NCI-H187 treated with DMSO at 0.1 percent for 48 hours (cell line): ENCODE results near the gene CHST9.
A peak's percentile ranks its signal among the peaks of the same experiment; 100 is the strongest.
"Not testable (repeated sequence)": the region's sequence is repeated elsewhere in the genome, so short reads cannot be mapped to it uniquely, and the experiment has no call there.

ENCODE experiments used
- DNase-seq: peaks from one replicate; lab custom pipeline; 2025; lab: John Stamatoyannopoulos, UW

The CHST9 gene

GRCh38 chr18:26928670-26929313 is 256.3 kb downstream of the CHST9 start:
- DNase-seq: no peak

- not testable (repeated sequence) for DNase-seq
Observed at GRCh38 chr18:26927822-26928221, 257.3 kb downstream of the CHST9 start.

- no peak for DNase-seq
Observed at GRCh38 chr18:26926066-26926675, 258.9 kb downstream of the CHST9 start.

- DNase-seq: no peak
Observed at GRCh38 chr18:26925313-26925712, 259.8 kb downstream of the CHST9 start.

DNA sequence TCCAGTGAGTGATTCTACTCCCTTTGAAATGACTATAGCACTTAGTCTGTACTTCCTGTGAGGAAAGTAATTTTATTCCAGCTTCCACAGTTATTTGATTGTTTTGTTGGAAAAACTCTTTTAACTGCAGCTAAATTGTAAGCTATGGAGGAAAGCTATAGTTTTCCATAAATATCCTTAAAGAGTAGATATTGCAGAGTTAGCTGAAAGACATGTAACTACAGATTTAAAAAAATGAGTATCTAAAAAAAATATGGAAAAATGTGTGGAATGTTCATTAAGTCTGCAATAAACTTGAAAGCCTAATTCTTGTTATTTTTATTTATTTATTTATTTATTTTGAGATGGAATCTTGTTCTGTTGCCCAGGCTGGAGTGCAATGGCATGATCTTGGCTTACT is 262.8 kb downstream of the CHST9 start:
- no peak for DNase-seq

DNA sequence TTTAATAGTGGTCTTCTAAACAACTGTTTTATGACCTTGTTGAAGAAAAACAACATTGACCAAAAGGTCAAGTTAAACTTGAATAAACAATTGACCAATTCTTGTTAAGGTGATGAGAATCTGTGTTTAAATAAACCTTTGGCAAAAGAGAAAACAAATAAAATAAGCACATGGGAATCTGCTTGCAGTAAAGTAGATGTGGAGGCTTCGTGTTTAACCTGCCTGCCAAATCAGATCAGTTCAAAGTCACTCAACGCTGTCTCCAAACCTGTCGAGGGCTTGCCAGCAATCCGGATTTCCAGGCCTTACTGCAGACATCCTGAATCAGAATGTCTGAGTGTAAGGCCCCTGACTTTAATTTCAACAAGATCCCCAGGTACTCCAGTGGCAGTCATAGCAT is 264.5 kb downstream of the CHST9 start:
- no peak for DNase-seq

DNA sequence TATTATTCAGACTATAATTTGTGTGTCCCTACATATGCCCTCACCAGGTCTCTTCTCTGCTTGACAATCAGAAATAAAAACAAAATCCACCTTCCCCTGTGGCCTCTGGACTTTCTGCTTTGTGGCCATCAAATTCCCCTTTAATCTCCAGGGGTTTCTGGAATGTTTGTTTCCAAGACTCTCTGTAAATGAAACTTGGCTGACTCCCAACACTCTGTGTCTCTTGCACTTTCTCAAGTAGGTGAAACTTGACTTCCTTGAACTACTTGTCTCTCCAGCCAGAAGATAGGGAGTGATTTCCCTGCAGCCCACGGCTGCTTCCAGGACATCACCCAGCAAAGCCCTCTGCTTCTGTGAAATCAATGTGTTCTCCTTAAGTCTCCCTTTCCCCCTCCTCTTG is 265.5 kb downstream of the CHST9 start:
- no peak for DNase-seq

DNA sequence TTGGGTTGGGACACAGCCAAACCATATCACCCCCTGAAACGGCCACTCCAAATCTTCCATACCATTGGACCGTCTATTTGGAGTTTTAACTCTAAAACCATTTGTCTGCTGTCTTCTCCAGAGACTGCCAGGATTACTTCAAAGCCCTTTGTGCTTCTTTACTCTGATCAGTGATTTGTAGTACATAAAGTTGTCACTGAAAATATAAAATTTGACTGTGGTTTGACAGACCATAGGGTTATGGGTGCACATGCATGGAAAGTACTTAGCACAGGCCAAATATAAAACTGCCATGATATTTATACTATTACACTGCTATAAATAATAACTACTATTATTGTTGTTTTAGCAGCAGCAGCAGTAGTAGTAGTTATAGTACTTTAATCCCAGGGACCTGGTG is 265.9 kb downstream of the CHST9 start:
- no peak for DNase-seq

DNA sequence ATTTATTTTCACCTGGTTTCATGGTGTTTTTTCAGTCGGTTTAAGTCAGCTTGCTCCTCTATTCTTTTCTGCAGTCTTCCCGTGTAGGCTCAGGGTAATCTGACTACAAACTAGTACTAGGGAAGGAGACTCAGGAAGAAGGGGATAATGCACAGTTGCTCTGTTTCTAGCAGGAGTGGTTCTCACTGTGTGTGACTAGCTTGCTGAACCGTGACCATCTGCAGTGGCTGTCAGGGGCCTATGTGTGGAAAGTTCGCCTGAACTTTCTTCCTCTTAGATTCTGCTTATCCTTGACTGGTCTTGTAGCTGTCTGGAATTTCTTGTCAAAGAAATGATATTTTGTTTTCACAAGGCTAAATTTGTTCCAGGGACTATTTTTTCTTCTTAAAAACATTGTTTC is 273.3 kb downstream of the CHST9 start:
- DNase-seq: no peak

- DNase-seq: no peak
Observed at GRCh38 chr18:26909599-26910290, 275.4 kb downstream of the CHST9 start.

- DNase-seq: no peak
Observed at GRCh38 chr18:26908906-26909305, 276.2 kb downstream of the CHST9 start.

DNA sequence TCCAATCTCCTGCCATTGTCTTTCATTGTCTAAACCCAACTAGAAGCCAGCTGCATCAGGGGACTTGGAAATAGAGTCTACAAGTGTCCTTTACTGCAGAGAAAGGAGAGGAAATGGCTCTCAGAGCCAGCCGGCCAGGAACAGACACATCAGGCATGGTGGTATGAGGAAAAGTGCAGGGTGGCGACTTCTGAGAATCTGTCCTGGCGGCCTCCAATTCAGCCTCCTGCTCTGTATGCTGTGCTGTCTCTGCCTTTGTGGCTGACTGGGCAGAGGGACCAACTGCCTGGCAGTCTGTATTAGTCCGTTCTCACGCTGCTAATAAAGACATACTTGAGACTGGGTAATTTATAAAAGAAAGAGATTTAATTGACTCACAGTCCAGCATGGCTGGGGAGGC is 282.8 kb downstream of the CHST9 start:
- DNase-seq: no peak

- DNase-seq: no peak
Observed at GRCh38 chr18:26901020-26901419, 284.1 kb downstream of the CHST9 start.

DNA sequence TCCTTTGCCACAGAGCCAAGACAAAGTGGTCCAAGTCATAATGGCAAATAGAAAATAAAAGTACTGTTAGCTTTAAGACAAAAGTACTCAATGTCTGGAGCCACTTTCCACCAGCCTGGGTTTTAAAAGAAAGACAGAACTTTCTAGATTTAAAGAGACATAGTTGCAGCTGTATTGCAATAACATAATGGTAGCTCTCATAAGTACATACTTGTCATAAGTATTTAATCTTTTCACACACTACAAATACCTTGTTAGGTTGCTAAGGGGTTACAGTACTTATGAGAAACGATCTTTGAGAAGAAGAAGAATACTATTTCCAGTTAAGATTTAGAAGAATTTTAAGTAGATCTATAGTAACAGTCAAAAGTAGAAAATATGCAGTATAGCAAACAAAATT is 290.7 kb downstream of the CHST9 start:
- DNase-seq: no peak

DNA sequence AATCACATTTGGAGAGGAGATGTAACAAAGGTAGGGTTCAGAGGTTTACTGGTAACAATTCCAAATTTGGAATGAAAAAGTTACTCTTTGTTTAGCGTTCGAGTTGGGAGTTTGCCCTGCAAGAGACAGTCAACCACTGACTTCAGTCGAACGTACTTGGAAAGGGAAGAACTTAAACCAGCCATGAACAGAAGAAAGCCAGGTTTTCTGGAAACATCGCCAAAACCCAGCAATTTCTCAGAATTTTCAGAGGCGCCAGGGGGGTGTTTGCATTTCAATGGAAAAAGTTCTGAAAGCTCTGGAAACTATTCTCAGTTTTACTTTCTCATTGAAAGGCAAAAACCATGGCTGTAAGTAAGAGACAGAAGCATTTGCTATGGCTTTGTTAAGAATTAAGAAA is 291.1 kb downstream of the CHST9 start:
- no peak for DNase-seq

DNA sequence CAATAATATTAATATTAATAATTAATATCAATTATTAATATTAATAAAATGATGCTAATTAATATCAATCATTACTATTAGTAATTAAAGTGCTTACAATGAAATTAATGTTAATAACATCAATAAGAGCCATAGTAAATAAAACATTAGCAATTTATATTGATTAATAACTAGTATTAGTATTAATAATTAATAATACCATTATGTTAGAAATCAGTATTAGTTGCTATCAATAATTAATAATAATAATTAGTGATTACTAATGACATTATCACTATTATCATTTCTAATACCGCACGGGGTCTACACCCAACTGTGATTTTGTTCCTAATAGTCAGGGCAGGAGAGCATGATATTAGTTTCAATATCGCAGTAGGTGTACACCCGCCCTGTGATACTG is 296.8 kb downstream of the CHST9 start:
- no peak for DNase-seq

GRCh38 chr18:26875040-26875654 is 310.0 kb downstream of the CHST9 start:
- no peak for DNase-seq

GRCh38 chr18:26874283-26874682 is 310.8 kb downstream of the CHST9 start:
- no peak for DNase-seq

- no peak for DNase-seq
Observed at GRCh38 chr18:26869640-26870039, 315.5 kb downstream of the CHST9 start.

DNA sequence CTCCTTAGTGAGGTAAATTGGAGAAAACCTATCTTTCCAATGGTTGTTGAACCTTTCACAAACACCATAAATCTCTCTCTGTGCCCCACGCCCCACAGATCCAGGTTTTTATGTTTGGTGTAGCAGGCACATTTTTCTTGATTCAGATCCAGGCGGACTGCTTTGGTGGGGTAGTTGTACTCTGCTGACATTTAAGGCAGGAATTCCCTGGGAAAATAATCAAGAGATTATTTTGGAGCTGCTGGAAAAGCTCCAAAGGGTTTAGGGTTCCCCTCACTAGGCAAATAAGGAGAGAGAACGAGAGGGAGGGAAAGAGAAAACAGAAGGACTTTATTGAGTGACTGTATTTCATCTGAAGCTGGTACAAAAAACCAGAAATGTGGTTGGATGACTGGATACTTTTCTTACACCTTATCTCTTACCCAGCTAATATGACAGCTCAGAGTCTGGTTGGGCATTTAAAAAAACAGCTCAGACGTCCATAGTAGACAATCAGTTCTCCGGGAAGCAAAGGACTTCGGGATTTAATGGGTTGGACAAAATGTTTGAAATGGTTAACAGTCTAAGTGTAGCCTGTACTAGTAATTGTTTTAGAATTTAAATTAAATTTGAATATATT is 316.0 kb downstream of the CHST9 start:
- no peak for DNase-seq

GRCh38 chr18:26867471-26867870 is 317.6 kb downstream of the CHST9 start:
- DNase-seq: no peak

- DNase-seq: peak; percentile 41
Observed at GRCh38 chr18:26865557-26865956, 319.6 kb downstream of the CHST9 start, which contains the start of gene AQP4. Gene AQP4 (minus strand): TSS chr18:26865707. CDS start chr18:26865689, 18 bp downstream.

DNA sequence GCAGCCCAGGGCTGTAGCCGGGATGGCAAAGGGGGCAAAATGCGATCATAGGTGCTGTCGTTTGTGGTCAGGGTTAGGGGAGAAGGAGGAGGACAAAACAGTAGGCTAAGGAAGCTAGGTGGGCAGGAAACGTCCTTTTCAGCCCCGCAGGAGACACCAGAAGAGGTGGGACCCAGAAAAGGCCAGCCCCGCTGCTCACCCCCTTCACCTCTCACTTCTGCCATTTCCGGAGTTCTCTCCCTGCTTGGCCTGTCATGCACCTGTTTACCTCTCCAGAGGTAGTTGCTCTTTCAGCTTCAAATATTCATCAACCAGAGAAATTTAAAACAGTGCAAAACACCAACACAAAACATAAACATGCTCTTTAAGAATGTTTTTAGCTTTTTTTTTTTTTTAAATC is 320.4 kb downstream of the CHST9 start:
- no peak for DNase-seq
